Panc1 (cell line): ENCODE data around the gene TFEB. TPM values are rescaled to one million over a fixed set of nuclear protein-coding genes. Genes with fewer than 3 reads are reported as not detected.

Experiments used
- ATAC-seq: fragments of 200-7000 bp; cut with Tn5 transposase; 2 replicates; pipeline ENCODE4 v1.9.1; 2020; ENCODE audit warnings: mild to moderate bottlenecking, moderate library complexity
- BruUV-seq: library from RNA; stranded (reverse); fragments of 400-500 nt; replicated peaks from 2 replicates; lab custom pipeline; 2021; lab: Mats Ljungman, UMichigan
- CTCF ChIA-PET: fragments of 300-600 bp; sonication (Branson Sonifier 250); formaldehyde crosslinking; loops from one replicate; lab custom pipeline; 2022; ENCODE audit warnings: antibody characterized with exemption; lab: Charles Lee
- POLR2A ChIA-PET: fragments of 300-600 bp; sonication (Branson Sonifier 250); formaldehyde crosslinking; loops from one replicate; lab custom pipeline; 2022; ENCODE audit warnings: antibody characterized with exemption; lab: Charles Lee
- DNase-seq: peaks from one replicate; pipeline ENCODE4 v3.0.0-alpha.2; 2010; ENCODE audit warnings: low read depth, low spot score
- H3K27ac ChIP-seq: 2 replicates; pipeline ENCODE4 v1.5.1; 2011; ENCODE audit warnings: mild to moderate bottlenecking, low read length, inconsistent platforms
- H3K27me3 ChIP-seq: fragments of 200-500 bp; sonication (Bioruptor generic); 2 replicates; pipeline ENCODE4 v1.6.0; 2014; ENCODE audit warnings: low read length, inconsistent platforms; ENCODE audit not compliant: control insufficient read depth, insufficient read depth
- H3K36me3 ChIP-seq: fragments of 200-500 bp; sonication (Bioruptor generic); 2 replicates; pipeline ENCODE4 v1.5.1; 2014; ENCODE audit warnings: inconsistent platforms, mild to moderate bottlenecking, low read length, moderate library complexity; ENCODE audit not compliant: control insufficient read depth, insufficient read depth
- H3K4me1 ChIP-seq: 2 replicates; pipeline ENCODE4 v1.5.1; 2011; ENCODE audit warnings: inconsistent platforms, mild to moderate bottlenecking, low read length, moderate library complexity; ENCODE audit not compliant: control insufficient read depth, insufficient read depth
- H3K4me3 ChIP-seq, 2 experiments: 2 replicates each; pipeline ENCODE4 v1.5.1; 2011 to 2012; ENCODE audit warnings: low read depth in 2 of 2, low read length in 2 of 2, mild to moderate bottlenecking in 2 of 2, inconsistent platforms in 1 of 2, moderate library complexity in 1 of 2
- H3K9me3 ChIP-seq: fragments of 200-500 bp; sonication (Bioruptor generic); 2 replicates; pipeline ENCODE4 v1.5.1; 2014; ENCODE audit warnings: low read depth, mild to moderate bottlenecking, inconsistent platforms, low read length, moderate library complexity; ENCODE audit not compliant: control insufficient read depth, insufficient read depth
- CTCF ChIP-seq: fragments of 450-650 bp; IDR thresholded peaks from 2 replicates; pipeline ENCODE4 v1.5.1; 2017; ENCODE audit warnings: mild to moderate bottlenecking
- POLR2AphosphoS5 ChIP-seq: IDR thresholded peaks from 2 replicates; pipeline ENCODE4 v1.6.1; 2012; ENCODE audit warnings: mild to moderate bottlenecking, low read depth, low read length, moderate library complexity
- REST ChIP-seq, 2 experiments: IDR thresholded peaks; 2 replicates each; pipeline ENCODE4 v1.6.1; 2011 to 2012; ENCODE audit warnings: low read depth in 2 of 2, control low read depth in 1 of 2, low read length in 1 of 2, mild to moderate bottlenecking in 1 of 2, moderate library complexity in 1 of 2; ENCODE audit not compliant: insufficient read depth in 1 of 2
- SIN3A ChIP-seq: IDR thresholded peaks from 2 replicates; pipeline ENCODE4 v1.6.1; 2012; ENCODE audit warnings: low read depth, mild to moderate bottlenecking, low read length, moderate library complexity, borderline replicate concordance; ENCODE audit not compliant: insufficient read depth
- TCF7L2 ChIP-seq: IDR thresholded peaks from 2 replicates; pipeline ENCODE4 v1.6.1; 2011; ENCODE audit warnings: mild to moderate bottlenecking, low read depth, low read length, inconsistent platforms
- in situ Hi-C: cut with HindIII; loops from 2 replicates; pipeline ENCODE4 v1.10.0; 2016; ENCODE audit warnings: low sequenced_read_pairs, low pct_unique_long_range_greater_than_20kb
- intact Hi-C: fragments of 100-400 bp; cut with micrococcal nuclease; formaldehyde crosslinking; loops from one replicate; pipeline ENCODE4 v1.10.0; 2022; ENCODE audit not compliant: unreplicated experiment
- total RNA-seq: library from RNA; stranded (reverse); gene quantifications from one replicate; pipeline ENCODE4 v1.2.1, GENCODE V29; 2021; ENCODE audit not compliant: unreplicated experiment

Gene TFEB
- total RNA-seq, 1 experiment from 2014 or later, result 13.3 TPM

GRCh38 chr6:41688256-41688965 is 47.0 kb downstream of the TFEB start:
- no TSS peak for BruUV-seq
- TF ChIP-seq SIN3A, result no peak
- no peak for TF ChIP-seq POLR2AphosphoS5
- TF ChIP-seq CTCF, result no peak
- TF ChIP-seq TCF7L2, result no peak
- TF ChIP-seq REST (IDR thresholded peaks at IDR 0.05; ENCODE audit: insufficient read depth in 1 of 2, low read depth in 2 of 2, low read length in 1 of 2), result no peak
- H3K36me3 ChIP-seq, result no peaks in the 10 kb centered on the region
- no peak overlapping the region for H3K27ac ChIP-seq
- ChIA-PET CTCF (interaction anchor here (0.6 to 1.9 kb wide), 2 partner anchors 11 to 85 kb away, joined by 3 to 7 read pairs; no protein-coding TSS in a partner anchor), POLR2A (interaction anchor here (0.6 kb wide), 1 partner anchor 45 kb away, joined by 5 read pairs; no protein-coding TSS in a partner anchor)
- ATAC-seq (no peak), DNase-seq (no peak)
- no peak overlapping the region for H3K4me3 ChIP-seq
- H3K4me1 ChIP-seq, result no peaks in the 10 kb centered on the region; the same call in none of the 2 replicates
- no peaks in the 10 kb centered on the region for H3K9me3 ChIP-seq
- intact Hi-C loops, result loop anchor here (10.0 kb wide), 1 partner anchor 264 kb away; no protein-coding TSS in a partner anchor
- in situ Hi-C loops, result no loop called here
- H3K27me3 ChIP-seq, result no peaks in the 10 kb centered on the region

- in situ Hi-C loops, result no loop called here
- Histone ChIP-seq H3K9me3 (no peaks in the 10 kb centered on the region), H3K4me3 (no peak overlapping the region), H3K4me1 (no peaks in the 10 kb centered on the region; the same call in none of the 2 replicates), H3K27me3 (no peaks in the 10 kb centered on the region), H3K27ac (no peak overlapping the region), H3K36me3 (no peaks in the 10 kb centered on the region)
- DNase-seq, result no peak
- intact Hi-C loops, result loop anchor here (10.0 kb wide), 1 partner anchor 263 kb away; no protein-coding TSS in a partner anchor
- TF ChIP-seq TCF7L2 (no peak), CTCF (no peak), SIN3A (no peak), POLR2AphosphoS5 (no peak), REST (IDR thresholded peaks at IDR 0.05; ENCODE audit: insufficient read depth in 1 of 2, low read depth in 2 of 2, low read length in 1 of 2) (no peak)
- ChIA-PET POLR2A (no interaction called here), CTCF (interaction anchor here (0.6 to 1.9 kb wide), 2 partner anchors 46 to 85 kb away, joined by 3 to 7 read pairs; no protein-coding TSS in a partner anchor)
- ATAC-seq, result no peak
- no TSS peak for BruUV-seq
These were observed 47.8 kb downstream of the TFEB start for GRCh38 chr6:41687501-41688175.
